K562 (cell line): Measurements from ENCODE around the gene IDUA. TPM values are rescaled to one million over a fixed set of nuclear protein-coding genes. Genes with fewer than 3 reads are reported as not detected.

Source experiments
- CEBPZ ChIP-seq: fragments of 150-350 bp; IDR thresholded peaks from 2 replicates; pipeline ENCODE4 v1.6.1; 2014; ENCODE audit warnings: low read depth, mild to moderate bottlenecking, low read length, borderline replicate concordance
- CTCFL ChIP-seq: IDR thresholded peaks from 2 replicates; pipeline ENCODE4 v1.6.1; 2011; ENCODE audit warnings: borderline replicate concordance, low read depth, mild to moderate bottlenecking, moderate library complexity, low read length; ENCODE audit not compliant: insufficient read depth, poor library complexity, severe bottlenecking
- EGR1 ChIP-seq: fragments of 450-650 bp; conservative IDR thresholded peaks from 2 replicates; pipeline ENCODE4 v1.6.1; 2017; ENCODE audit warnings: mild to moderate bottlenecking
- ELF4 ChIP-seq: fragments of 450-650 bp; formaldehyde crosslinking; IDR thresholded peaks from 2 replicates; pipeline ENCODE4 v1.4.0; 2022; ENCODE audit warnings: missing genetic modification characterization
- ETV6 ChIP-seq, 3 experiments: fragments of 150-350 bp in 1 of 3; sonication (generic) in 1 of 3; formaldehyde crosslinking in 1 of 3; IDR thresholded peaks; 2 replicates each; pipeline versions ENCODE4 v1.6.1 to v1.8.0; 2014 to 2022; ENCODE audit warnings: borderline replicate concordance in 2 of 3, low read depth in 2 of 3, antibody characterized with exemption in 1 of 3, low read length in 1 of 3, mild to moderate bottlenecking in 1 of 3, missing genetic modification reagents in 1 of 3
- HES1 ChIP-seq: fragments of 450-650 bp; IDR thresholded peaks from 2 replicates; pipeline ENCODE4 v1.6.1; 2016; ENCODE audit warnings: low read depth, mild to moderate bottlenecking, moderate library complexity
- KLF13 ChIP-seq: fragments of 450-650 bp; IDR thresholded peaks from 2 replicates; pipeline ENCODE4 v1.6.1; 2016; ENCODE audit warnings: missing genetic modification characterization, low read depth, mild to moderate bottlenecking, missing compliant biosample characterization, moderate library complexity, borderline replicate concordance
- MEIS2 ChIP-seq: fragments of 450-650 bp; IDR thresholded peaks from 2 replicates; pipeline ENCODE4 v1.6.1; 2014; ENCODE audit warnings: mild to moderate bottlenecking; ENCODE audit not compliant: partially characterized antibody
- MLLT1 ChIP-seq, 2 experiments: fragments of 450-650 bp; IDR thresholded peaks; 2 replicates each; pipeline ENCODE4 v1.6.1; 2016
- RBM34 ChIP-seq: fragments of 200-400 bp; formaldehyde crosslinking; IDR thresholded peaks from 2 replicates; pipeline ENCODE4 v1.6.1; 2018; ENCODE audit warnings: low read length, borderline replicate concordance; ENCODE audit not compliant: insufficient read depth
- SMARCB1 ChIP-seq: IDR thresholded peaks from 2 replicates; pipeline ENCODE4 v1.6.1; 2011; ENCODE audit warnings: improper control_type of control experiment, low read depth; ENCODE audit not compliant: insufficient read length
- SP2 ChIP-seq: IDR thresholded peaks from 2 replicates; pipeline ENCODE4 v1.6.1; 2011; ENCODE audit warnings: mild to moderate bottlenecking, low read depth, low read length, moderate library complexity; ENCODE audit not compliant: poor library complexity, severe bottlenecking; ENCODE audit errors: extremely low read depth
- ZNF232 ChIP-seq: sonication (generic); formaldehyde crosslinking; IDR thresholded peaks from 2 replicates; pipeline ENCODE4 v1.8.0; 2022; ENCODE audit warnings: mild to moderate bottlenecking, missing genetic modification reagents
- ZNF395 ChIP-seq: fragments of 200-800 bp; sonication (Bioruptor generic); IDR thresholded peaks from 2 replicates; pipeline ENCODE4 v1.6.1; 2017; ENCODE audit warnings: missing genetic modification characterization, missing compliant biosample characterization
- polyA plus RNA-seq, 8 experiments: library from polyadenylated mRNA; depleted of rRNA in 4 of 8; stranded (reverse) in 5 of 8; unstranded in 3 of 8; fragments of >200 nt; fragmentation: Nextera tagmentation in 2 of 8; fragmentation: Illumina TruSeq in 1 of 8; extraction: Ambion mirVana in 2 of 8; extraction: Trizol in 1 of 8; gene quantifications; 2 replicates each; pipeline versions ENCODE4 v1.2.1 to v1.2.3, GENCODE V29; 2011 to 2014; ENCODE audit warnings: inconsistent platforms in 1 of 8, missing spikeins in 1 of 8
- total RNA-seq, 7 experiments: library from RNA; depleted of rRNA in 6 of 7; stranded (reverse); fragments of >200 nt in 6 of 7; fragmentation: Illumina TruSeq in 2 of 7; extraction: Trizol in 2 of 7; gene quantifications; 2 replicates each; pipeline versions ENCODE4 v1.2.1 to v1.2.3, GENCODE V29; 2011 to 2021; ENCODE audit warnings: low replicate concordance in 1 of 7

The IDUA gene
- total and polyA plus RNA-seq, 9 of the 15 experiments (the other 6 are each of a cell fraction or from before 2014, with no cell fraction given) = 0.04 to 16.1 (median 1.2) TPM

GRCh38 chr4:1042352-1043055 lies 55.7 kb downstream of the IDUA start (continued):
- TF ChIP-seq CEBPZ = no peak
- TF ChIP-seq HES1 = no peak
- TF ChIP-seq ETV6 (IDR thresholded peaks at IDR 0.05; ENCODE audit: borderline replicate concordance in 1 of 2, low read depth in 2 of 2, low read length in 1 of 2) = no peak
- no peak for TF ChIP-seq ETV6 (CRISPR knock-in tag; IDR thresholded peaks at IDR 0.05; ENCODE audit: borderline replicate concordance)
- no peak for TF ChIP-seq SP2
- TF ChIP-seq ZNF232 = no peak
- TF ChIP-seq SMARCB1 = no peak
- TF ChIP-seq ZNF395 (CRISPR knock-in tag) = 0 out of 2 replicates have a peak, but pooled peaks have one; percentile 28
- no peak for TF ChIP-seq CTCFL
- TF ChIP-seq ELF4 = no peak
- TF ChIP-seq MLLT1 (IDR thresholded peaks at IDR 0.05) = peak in 1 of 2 experiments; percentile 88; a peak in 2 of 4 replicates
- TF ChIP-seq RBM34 = no peak
- no peak for TF ChIP-seq MEIS2
- no peak for TF ChIP-seq KLF13 (tag)
- TF ChIP-seq EGR1 = peak; percentile 98
